CD4-positive, alpha-beta T cell treated with Interleukin-15 for 4 hours (primary cell): Measurements from ENCODE around the gene AMACR.
A peak's percentile ranks its signal among the peaks of the same experiment; 100 is the strongest.

Experiments used
- DNase-seq: peaks from one replicate; pipeline ENCODE4 v3.0.0-alpha.2; 2020; ENCODE audit warnings: low spot score

AMACR gene

DNA sequence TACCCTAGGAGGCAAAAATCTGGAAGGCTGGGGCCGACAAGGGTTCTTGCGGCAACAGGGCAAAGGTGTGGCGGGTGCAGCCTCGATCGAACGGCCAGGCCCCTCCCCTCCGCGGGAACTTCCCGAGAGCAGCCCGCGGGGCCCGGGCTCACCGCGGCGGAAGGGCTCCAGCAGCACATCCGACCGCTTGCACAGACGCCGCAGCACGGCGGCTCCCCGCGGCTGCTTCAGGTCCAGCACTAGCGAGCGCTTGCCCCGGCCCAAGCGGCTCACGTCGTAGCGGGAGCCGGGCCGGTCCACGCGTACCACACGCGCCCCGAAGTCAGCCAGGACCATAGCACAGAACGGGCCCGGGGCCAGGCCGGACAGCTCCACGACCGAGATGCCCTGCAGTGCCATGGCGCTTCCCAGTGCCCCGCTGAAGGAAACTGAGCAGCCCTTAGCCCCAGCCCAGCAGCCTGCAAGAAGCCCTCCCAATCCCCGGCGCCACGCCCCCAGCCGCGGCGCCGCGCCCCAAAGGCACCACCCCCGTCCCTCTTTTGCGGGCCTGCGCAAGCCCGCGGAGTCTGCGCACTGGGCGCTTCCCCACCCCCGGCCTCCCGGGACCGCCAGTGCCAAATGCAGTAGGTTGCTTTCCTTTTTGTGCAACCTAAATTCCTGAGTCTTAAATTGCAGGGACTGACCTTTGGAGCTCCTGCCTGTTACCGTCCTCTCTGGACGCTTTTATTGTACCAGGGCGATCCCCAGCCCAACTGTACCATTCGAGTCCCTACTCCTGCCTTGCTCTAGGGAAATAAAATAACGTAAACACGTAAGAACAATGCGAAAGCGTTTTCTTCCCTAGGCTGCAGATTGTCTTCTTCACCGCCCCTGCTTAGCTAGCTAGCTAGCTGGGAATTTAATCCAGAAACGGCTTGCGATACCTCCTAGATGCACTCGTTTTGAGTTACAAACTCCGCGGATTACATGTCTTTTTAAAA, at the start of gene AMACR:
Gene AMACR (minus strand): TSS at position 430 of the 980 bp plus-strand sequence. CDS start 31 bp downstream, at position 399.
- DNase-seq = peak; percentile 89

DNA sequence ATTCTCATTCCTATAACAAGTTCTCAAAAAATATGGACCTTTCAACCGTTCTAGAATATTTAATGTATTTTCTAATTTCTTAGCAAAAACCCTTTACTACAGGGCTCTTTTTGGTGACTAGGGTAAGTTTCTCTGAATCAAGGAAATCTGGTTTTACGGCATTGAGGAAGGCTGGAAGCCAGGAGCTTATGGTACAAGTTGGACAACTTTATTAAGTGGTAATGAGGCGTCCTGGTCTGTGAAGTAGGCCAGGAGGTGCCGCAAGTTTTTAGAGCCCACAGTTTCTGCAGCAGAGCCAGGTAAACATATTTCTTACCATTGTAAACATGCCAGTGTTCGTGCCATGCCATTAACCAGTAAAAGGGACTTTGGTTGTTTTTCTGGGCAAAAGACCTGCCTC, 49.7 kb upstream of the AMACR start:
- DNase-seq = no peak

DNA sequence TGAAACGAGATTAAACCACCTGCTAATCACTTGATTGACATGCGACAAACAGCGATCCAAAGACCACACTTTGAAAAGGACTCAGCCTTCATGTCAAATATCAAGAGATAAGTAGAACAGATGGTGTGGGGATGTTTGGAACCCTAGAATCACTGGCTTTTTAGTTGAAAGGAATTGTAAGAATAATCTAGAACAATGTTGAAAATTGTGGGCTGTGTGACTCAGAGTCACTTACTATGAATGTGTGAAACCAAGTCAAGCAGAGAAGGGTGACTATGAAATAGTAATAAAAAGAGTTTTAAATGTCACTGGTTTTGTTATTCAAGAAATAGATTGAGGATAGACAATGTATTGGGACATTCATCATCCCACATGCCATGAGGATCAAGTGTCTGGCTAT, 49.3 kb upstream of the AMACR start:
- no peak for DNase-seq

DNA sequence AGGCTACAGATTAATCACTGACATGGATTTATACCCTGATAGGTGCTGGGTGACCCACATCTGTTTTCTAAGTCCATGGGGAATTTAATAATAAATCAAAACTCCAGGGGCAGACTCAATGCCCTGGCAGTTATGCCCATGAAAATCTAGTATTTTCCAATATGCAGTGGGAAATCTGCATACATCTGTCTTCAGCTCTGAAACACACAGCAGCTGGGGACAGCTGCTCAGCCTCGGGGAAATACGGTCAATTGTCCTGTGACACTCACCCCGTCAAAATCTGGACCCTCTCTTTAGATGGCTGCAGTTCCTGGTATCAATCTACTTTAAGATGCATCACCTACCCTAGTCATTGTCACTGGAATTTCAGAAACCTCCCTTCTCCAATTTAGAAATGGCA, 47.8 kb upstream of the AMACR start:
- DNase-seq = no peak

DNA sequence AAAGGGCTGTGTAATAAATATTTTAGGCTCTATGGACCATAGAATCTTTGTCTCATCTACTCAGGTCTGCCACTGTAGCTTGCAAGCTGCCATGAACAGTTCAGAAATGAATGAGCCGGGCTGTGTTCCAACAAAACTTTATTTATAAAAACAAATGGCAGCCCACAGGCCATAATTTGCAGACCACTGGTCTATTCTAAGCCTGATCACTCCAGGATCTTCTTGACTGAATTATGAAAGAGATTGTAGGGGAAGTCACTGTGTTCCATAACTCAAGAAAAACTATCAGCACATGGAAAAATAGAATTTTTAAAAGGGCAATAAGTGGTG, 46.5 kb upstream of the AMACR start:
- no peak for DNase-seq

DNA sequence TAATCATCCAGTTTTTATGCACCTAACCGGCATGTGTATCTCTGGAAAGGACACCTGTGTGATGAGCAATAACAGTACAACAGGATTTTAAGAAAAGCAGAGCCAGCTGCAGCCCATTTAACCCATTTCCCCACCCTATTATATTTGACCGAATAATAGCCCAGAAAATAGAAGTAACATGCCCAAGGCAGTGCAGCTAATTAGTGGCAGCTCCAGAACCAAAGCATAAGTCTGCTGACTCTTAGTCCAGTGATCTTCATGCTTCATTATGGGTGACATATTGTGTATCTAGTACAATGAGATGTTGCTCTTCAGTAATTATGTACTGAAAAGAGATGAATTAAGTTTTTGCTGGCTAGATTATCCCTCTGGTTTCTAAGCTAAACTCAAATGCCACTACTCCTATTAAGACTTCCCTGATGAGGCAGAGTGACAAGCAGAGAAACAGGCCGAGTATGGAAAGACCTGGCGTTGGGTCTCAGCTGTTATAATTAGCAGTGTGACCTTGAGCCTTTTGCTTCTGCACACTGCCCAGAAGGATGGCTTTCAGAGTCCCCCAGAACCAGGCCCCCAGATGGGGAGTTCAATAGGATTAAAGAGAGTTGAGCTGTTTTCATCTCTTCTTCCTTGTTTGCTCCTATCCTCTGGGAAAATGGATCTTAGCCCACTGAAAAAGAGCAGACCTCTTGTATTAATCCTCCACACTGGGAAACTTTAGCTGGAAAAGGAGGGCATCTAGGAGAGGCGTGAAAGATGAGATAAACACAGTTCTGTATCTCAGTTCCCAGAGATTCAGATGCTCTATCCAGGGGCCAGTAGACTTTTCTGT, 45.9 kb upstream of the AMACR start:
- no peak for DNase-seq

DNA sequence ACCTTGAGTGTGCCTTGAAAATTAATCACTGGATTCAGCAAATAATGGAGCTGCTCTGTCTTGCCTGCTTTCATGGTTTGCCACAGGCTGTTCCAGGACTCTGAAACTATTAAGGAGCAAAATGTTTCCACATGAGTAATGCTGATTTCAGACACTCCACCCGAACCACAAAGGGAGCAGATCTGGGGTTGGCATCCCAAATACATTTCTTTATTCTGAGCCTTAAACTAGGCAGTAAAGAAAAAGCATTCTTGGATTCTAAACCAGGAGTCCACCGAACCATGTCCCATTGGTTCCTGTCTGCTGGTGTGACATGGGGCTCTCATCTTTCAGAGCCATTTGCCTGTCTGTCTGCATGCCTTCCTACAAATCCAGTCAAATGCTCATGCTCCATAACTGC, 45.3 kb upstream of the AMACR start:
- no peak for DNase-seq

DNA sequence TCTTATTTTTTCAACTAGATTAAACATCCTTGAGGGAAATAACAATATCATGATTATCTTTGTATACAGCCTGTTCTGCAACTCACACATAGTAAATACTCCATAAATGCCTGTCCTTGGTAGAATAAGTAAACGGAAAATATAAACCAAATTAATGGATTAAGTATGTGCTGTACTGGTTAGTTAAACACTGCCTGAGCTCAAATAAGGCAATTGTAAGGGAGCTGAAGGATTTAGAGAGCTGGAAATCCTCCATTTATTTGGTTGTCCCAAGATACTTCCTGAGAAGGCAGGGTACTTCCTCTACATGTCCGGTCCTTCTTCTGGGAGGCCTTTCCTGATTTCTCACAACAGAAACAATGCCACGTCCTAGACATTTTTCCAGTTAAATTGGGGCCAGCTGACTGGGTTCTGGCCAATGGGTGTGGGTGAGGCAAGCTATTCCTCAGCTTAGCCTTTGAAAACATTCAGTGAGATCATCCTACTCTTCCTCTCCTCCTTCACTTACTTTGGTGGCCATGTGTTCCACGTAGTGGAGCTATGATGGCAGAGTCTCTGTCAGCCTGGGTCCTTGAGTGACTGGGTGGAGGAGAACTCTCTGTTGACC, 43.6 kb upstream of the AMACR start:
- DNase-seq = no peak

DNA sequence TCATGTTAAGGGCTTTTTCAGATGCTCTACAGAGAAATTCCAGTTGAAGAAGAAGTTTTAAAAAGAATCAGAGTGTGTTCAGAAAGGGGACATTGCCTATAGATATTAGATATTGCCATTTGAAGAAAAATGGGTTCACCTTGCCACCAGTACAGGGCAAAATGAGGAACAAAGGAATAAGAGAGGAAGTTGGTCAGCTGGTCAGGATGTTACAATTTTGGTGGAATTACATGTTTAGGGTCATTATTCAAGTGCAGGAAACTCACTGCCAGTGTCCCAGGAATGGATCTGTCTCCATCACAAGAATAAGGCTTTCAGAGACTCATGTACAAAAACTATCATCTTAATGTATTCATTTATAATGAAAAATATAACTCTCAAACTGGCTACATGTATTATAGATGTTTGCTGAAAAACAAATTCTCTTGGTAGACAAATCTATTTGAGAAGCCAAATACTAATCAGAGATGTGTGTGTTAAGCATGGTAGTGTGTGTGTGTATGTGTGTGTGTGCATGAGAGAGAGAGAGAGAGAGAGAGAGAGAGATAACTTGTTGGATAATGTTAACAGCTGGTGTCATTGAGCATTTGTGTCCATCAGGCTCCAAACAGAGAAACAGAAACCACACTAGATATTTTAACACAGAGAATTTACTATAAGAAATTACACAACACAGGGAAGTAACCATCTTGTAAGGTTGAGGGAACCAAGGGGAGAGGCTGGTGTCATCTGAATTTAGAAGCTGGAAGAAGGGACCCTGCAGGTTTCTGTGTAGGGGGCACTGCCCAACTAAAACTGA, 40.1 kb upstream of the AMACR start:
- no peak for DNase-seq

DNA sequence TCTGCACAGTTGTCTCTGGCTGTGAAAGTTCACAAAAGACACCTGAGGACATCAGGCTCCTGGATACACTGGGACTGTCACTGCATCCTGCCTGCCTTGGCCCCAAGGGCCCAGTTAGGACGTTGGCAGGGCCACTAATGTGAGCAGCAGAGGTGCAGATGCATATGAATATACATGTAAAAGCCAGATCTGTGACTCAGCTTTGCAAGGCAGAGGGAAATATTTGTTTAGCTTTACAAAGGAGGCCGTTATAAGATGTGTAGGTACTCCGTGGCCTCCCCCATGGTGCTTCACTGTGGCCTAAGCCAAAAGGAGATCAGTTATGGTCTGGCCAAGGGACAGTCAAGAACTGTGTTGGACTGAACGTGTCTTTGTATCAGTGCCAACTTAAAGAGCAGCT, 39.3 kb upstream of the AMACR start:
- no peak for DNase-seq

DNA sequence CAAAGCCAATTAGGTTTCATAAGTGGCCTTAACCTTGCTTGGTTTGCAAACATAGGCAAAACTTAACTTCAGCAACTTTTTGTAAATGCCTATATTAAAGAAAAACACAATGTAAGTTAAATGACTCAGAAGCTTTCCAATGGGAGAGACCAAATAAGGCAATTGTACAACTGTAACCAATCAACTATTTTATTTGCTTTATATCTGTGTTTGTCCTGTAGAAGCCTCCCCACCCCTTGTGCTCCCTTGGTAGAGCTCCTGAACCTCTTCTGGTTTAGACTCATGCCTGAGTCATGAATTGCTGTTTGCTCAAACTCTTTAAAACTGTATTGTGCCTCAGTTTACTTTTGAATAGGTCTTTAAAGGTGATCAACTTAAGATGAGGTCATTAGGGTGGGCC, 38.1 kb upstream of the AMACR start:
- DNase-seq = no peak

DNA sequence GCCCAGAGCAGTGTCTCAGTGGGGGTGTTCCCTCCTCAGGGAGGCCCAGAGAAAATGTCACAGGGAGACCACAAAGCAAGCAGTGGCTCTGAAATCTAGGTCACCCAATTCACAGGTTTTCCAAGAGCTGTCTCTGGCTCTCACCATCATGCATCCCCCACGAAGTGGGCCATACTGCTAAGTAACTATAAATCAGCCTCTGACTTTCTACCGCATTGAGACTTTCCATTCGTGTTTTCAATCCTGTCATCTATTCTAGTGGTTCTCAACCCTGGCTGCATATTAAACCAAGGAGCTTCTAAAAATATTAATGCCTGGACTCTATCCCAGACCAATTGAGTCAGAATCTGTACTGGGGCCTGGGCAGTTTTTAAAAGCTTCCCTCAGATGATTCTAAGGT, 37.2 kb upstream of the AMACR start:
- DNase-seq = no peak

DNA sequence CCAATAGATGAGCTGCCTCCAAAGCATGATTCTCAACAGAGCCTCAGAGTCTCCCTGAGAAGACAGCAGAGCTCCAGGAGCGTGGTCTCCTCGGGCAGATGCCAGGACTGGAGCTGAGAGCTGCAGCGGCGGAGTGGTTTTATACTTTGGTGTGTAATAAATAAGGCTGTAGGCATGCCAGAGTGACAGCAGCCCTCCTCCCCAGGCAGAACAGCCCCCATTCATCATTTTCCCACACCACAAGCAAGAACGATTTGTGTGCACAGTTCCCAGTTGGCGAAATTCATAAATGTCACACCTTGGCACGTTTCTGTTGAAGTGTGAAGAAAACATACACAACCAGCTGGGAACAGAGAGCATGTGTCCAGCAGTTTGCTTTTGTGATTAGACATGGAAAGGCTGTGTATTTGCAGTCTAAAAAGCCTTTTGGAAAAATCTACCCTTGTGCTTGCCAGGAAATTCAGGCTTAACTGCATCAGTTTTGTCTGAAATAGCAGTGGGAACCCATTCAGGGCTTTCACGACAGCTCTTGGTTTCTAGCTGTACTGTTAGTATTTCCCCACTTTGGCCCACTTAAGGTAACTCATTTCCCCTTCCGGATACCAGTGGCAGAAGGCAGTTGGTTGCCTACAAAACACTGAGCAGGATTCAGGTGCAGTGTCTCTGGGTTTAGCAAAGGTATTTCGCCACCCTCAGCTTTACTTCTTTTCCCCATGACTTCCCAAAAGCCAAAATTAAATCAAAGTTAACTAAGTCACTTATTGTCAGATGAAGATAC, 35.4 kb upstream of the AMACR start, which contains the start of gene C1QTNF3:
Gene C1QTNF3 (minus strand): TSS at position 115 of the 778 bp plus-strand sequence. CDS start 88 bp downstream, at position 27.
- no peak for DNase-seq

DNA sequence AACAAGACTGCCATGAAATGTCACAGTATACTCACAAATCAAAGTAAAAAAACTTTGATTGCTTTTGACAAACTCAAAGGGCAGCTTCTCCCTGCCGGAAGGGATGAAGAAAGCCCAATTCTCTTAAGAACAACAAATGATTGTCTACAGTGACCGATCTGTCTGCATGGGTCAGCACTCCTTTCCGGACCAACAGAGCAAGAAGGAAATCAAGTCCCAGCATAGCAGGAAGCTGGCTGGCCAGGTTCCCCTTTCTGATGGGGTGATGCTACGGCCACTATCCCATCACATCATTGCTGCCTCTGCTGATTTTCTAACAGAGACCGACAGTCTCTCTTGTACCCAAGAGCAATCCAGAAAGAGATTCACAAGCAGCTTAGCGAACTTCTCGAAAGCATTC, 34.5 kb upstream of the AMACR start:
- no peak for DNase-seq

DNA sequence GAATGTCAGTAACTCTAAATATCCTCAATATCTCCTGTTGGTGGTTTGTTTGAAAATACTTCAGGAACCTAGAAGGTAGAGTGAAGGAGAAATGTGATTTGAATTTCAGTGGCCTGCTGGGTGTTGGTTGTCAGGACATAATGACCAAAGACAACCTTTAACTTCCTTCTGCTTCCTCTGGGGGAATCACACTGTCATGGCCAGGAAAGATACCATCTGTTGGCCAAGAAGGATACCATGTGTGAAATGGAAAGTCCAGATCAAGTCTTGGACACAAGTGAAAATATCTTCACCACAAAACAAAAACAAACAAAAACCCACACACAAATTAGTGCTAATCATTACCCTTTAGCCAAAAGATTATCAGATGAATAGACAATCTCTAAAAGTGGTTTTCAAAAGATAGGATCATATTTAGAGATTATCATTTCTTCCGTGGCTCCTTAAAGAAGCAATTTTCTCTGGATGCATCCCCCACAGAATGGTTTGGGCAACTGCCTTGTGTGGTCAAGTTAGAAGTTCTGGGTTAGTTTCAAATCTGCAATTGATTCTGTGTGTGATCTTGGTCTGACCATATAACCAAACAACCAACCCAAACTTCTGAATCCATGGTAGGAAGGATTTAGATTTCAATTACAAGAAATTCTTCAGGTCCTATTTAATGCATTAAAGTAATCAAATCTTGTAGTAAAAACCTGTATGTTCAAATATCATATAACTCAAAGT, 33.6 kb upstream of the AMACR start:
- no peak for DNase-seq

DNA sequence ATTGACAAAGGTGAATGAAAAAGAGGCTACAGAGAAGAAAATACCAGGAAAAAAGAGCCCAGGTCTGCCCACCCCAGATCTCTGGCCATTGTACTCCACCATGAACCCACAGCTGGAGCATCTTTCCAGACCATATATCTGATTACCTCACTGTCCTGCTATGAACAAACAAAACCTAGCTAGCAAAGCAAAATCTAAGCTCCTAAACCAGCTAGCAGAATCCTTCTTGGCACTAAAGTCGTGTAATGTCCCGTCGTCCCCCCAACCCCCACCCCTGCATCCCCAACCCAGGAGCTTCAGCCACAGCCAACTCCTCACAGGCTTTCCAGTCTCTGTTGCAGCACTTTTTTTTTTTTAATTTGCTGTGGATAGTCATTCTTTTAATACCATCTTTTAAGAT, 32.6 kb upstream of the AMACR start:
- DNase-seq = no peak

DNA sequence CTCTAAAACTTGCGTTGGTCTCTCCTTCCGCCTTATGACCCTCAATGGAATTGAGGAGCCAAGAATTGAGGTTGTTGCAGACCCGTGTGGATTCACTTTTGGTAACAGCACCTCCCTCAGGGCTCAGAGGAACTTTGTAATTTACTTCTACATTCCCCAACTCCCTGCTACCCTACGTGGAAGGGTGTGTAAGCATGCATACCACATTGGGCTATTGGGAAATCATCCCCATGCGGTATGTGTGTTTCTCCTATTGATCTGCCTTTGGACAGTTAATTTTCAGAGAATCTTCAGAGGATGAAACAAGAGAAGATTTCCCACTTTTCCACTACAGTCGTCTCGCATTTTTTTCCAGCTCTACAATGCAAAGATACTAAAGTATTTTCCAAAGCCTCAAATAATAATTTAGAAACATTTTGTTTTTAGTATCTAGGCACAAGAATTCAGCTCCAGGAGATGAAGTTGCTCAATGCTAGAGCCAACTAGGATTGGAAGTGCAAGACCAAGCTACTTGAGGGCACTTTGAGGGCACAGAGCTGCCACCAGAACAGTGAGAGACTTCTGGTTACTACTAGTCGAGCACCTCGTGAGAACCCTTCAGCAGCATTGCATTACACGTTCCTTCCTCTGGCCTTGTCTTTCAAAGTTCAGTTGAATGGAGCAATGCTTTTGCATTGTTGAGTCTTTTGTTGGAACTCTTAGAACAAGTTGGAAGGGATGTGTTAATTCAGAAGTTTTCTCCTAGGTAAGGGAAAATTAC, 31.7 kb upstream of the AMACR start:
- DNase-seq = no peak

DNA sequence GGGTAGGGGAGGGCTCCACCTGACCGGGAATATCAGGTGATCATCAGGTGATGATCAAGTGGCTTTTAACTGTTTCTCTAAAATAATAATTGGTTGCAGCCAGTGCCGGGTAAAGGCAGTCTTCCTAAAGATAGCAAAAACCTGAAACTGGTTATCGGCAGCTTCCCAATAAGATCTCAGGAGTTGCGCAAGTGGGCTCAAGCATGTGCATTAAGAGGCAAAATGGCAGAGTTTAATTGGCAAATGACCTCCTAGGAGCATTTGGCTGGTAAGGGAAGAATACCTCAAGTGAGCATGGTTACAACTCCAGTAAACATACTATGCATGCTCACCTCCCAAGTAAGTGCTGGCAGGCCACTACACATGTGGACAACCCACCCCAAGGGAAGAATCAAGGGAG, 31.0 kb upstream of the AMACR start:
- DNase-seq = no peak

DNA sequence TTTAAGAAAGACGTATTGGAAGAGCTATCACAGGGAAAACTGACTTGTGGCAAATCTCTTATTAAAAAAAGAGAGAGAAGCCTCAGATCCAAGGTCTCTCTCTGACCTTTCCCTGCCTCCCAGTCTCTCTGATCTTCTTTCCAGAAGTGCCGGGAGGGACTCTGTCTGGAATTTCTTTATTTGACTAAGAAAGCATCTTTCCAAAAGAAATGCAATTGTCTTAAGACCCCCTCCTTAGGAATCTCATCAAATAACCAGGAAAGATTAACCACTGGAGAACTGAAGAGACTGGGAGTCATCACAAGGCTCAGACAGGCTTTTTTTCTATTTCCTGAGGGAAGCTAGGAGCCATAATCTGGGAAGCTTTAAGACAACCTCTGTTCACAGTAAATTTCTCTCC, 30.5 kb upstream of the AMACR start:
- no peak for DNase-seq

DNA sequence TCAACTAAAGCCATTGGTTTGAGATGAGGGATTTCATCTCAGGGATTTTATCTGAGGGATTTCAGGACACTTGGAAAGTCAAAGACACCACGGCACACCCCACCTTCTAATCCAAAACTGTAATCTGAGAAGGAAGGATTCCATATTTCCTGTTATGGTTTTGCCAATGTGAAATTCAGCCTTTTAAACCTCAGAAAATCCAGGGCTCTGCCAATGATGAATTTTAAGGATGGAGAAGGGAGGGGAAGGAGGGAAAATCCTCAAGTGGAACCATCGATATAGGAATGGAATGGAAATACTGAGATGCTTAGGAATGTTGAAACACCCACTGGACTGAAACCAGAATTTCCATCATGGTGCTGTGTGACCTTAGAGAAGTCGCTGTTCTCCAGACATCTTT, 29.9 kb upstream of the AMACR start:
- DNase-seq = no peak
